ENCODE measurements around the gene PAPPA. TPM values are rescaled to one million over a fixed set of nuclear protein-coding genes. Genes with fewer than 3 reads are reported as not detected.

PAPPA gene
- total and polyA plus RNA-seq, 5 donors: 0.59 to 7.0 (median 2.1) TPM

- Histone ChIP-seq H3K4me1 (ENCODE audit: control insufficient read depth, insufficient read depth, low read length) (no peaks in the 10 kb centered on the region), H3K27me3 (ENCODE audit: control insufficient read depth, insufficient read depth) (no peaks in the 10 kb centered on the region), H3K9me3 (ENCODE audit: control insufficient read depth, low read length) (no peaks in the 10 kb centered on the region), H3K27ac (ENCODE audit: low read length) (no peak overlapping the region), H3K4me3 (ENCODE audit: low read length) (no peak overlapping the region)
- intact Hi-C loops (cut with DNase I): no loop called here
- ATAC-seq: peak; percentile 41 to 66
- DNase-seq: no peak
- 44% methylated on average over 4 of the region's 4 CpGs for WGBS
Measured at GRCh38 chr9:116234081-116234480, 80.5 kb downstream of the PAPPA start.

- H3K27me3 ChIP-seq (ENCODE audit: control insufficient read depth, insufficient read depth): no peaks in the 10 kb centered on the region
- H3K9me3 ChIP-seq (ENCODE audit: control insufficient read depth, low read length): no peaks in the 10 kb centered on the region
- no peak for DNase-seq
- H3K4me1 ChIP-seq (ENCODE audit: control insufficient read depth, insufficient read depth, low read length): no peaks in the 10 kb centered on the region
- intact Hi-C loops (cut with DNase I): loop anchor here in 1 of 4 donors (5.0 kb wide), 1 partner anchor 650 kb away; no protein-coding TSS in a partner anchor
- H3K27ac ChIP-seq (ENCODE audit: low read length): no peak overlapping the region
- no peak overlapping the region for H3K4me3 ChIP-seq (ENCODE audit: low read length)
- ATAC-seq: no peak
Measured at GRCh38 chr9:116236979-116237378, 83.4 kb downstream of the PAPPA start.

- intact Hi-C loops (cut with DNase I): loop anchor here in 1 of 4 donors (5.0 kb wide), 1 partner anchor 650 kb away; no protein-coding TSS in a partner anchor
- Histone ChIP-seq H3K27ac (ENCODE audit: low read length) (no peak overlapping the region), H3K4me1 (ENCODE audit: control insufficient read depth, insufficient read depth, low read length) (no peaks in the 10 kb centered on the region), H3K4me3 (ENCODE audit: low read length) (no peak overlapping the region), H3K27me3 (ENCODE audit: control insufficient read depth, insufficient read depth) (no peaks in the 10 kb centered on the region), H3K9me3 (ENCODE audit: control insufficient read depth, low read length) (no peaks in the 10 kb centered on the region)
- 87% methylated on average over 4 of the region's 4 CpGs for WGBS
- ATAC-seq (no peak), DNase-seq (no peak)
Measured at GRCh38 chr9:116237456-116237855, 83.9 kb downstream of the PAPPA start.

GRCh38 chr9:116238225-116238624 lies 84.6 kb downstream of the PAPPA start:
- Histone ChIP-seq H3K27ac (ENCODE audit: low read length) (no peak overlapping the region), H3K9me3 (ENCODE audit: control insufficient read depth, low read length) (no peaks in the 10 kb centered on the region), H3K4me1 (ENCODE audit: control insufficient read depth, insufficient read depth, low read length) (no peaks in the 10 kb centered on the region), H3K27me3 (ENCODE audit: control insufficient read depth, insufficient read depth) (no peaks in the 10 kb centered on the region), H3K4me3 (ENCODE audit: low read length) (no peak overlapping the region)
- DNase-seq: no peak
- WGBS: 77% methylated on average over 2 of the region's 2 CpGs
- no peak for ATAC-seq
- intact Hi-C loops (cut with DNase I): loop anchor here in 1 of 4 donors (5.0 kb wide), 1 partner anchor 651 kb away; no protein-coding TSS in a partner anchor

- Histone ChIP-seq H3K4me1 (ENCODE audit: control insufficient read depth, insufficient read depth, low read length) (no peaks in the 10 kb centered on the region), H3K27ac (ENCODE audit: low read length) (no peak overlapping the region), H3K9me3 (ENCODE audit: control insufficient read depth, low read length) (no peaks in the 10 kb centered on the region), H3K27me3 (ENCODE audit: control insufficient read depth, insufficient read depth) (no peaks in the 10 kb centered on the region), H3K4me3 (ENCODE audit: low read length) (no peak overlapping the region)
- intact Hi-C loops (cut with DNase I): loop anchor here in 1 of 4 donors (5.0 kb wide), 1 partner anchor 652 kb away; no protein-coding TSS in a partner anchor
- ATAC-seq (no peak), DNase-seq (no peak)
- WGBS: 58% methylated on average over 1 of the region's 1 CpG
Measured at GRCh38 chr9:116238776-116239340, 85.3 kb downstream of the PAPPA start.

GRCh38 chr9:116243708-116244107 lies 90.1 kb downstream of the PAPPA start:
- H3K4me3 ChIP-seq (ENCODE audit: low read length): no peak overlapping the region
- H3K4me1 ChIP-seq (ENCODE audit: control insufficient read depth, insufficient read depth, low read length): no peaks in the 10 kb centered on the region
- DNase-seq: no peak
- no peaks in the 10 kb centered on the region for H3K27me3 ChIP-seq (ENCODE audit: control insufficient read depth, insufficient read depth)
- H3K9me3 ChIP-seq (ENCODE audit: control insufficient read depth, low read length): no peaks in the 10 kb centered on the region
- intact Hi-C loops (cut with DNase I): no loop called here
- no peak for ATAC-seq
- 76% methylated on average over 1 of the region's 1 CpG for WGBS
- no peak overlapping the region for H3K27ac ChIP-seq (ENCODE audit: low read length)

GRCh38 chr9:116247284-116247683 lies 93.7 kb downstream of the PAPPA start:
- H3K4me1 ChIP-seq (ENCODE audit: control insufficient read depth, insufficient read depth, low read length): no peaks in the 10 kb centered on the region
- H3K27me3 ChIP-seq (ENCODE audit: control insufficient read depth, insufficient read depth): no peaks in the 10 kb centered on the region
- intact Hi-C loops (cut with DNase I): no loop called here
- no peak overlapping the region for H3K4me3 ChIP-seq (ENCODE audit: low read length)
- 60% methylated on average over 1 of the region's 1 CpG for WGBS
- no peak for DNase-seq
- ATAC-seq: no peak
- H3K27ac ChIP-seq (ENCODE audit: low read length): no peak overlapping the region
- no peaks in the 10 kb centered on the region for H3K9me3 ChIP-seq (ENCODE audit: control insufficient read depth, low read length)

- H3K9me3 ChIP-seq (ENCODE audit: control insufficient read depth, low read length): no peaks in the 10 kb centered on the region
- no peaks in the 10 kb centered on the region for H3K27me3 ChIP-seq (ENCODE audit: control insufficient read depth, insufficient read depth)
- intact Hi-C loops (cut with DNase I): no loop called here
- no peak for ATAC-seq
- H3K4me1 ChIP-seq (ENCODE audit: control insufficient read depth, insufficient read depth, low read length): no peaks in the 10 kb centered on the region
- WGBS: 81% methylated on average over 2 of the region's 2 CpGs
- H3K27ac ChIP-seq (ENCODE audit: low read length): no peak overlapping the region
- no peak for DNase-seq
- H3K4me3 ChIP-seq (ENCODE audit: low read length): no peak overlapping the region
Measured at GRCh38 chr9:116247791-116248374, 94.3 kb downstream of the PAPPA start.

GRCh38 chr9:116250891-116251290 lies 97.3 kb downstream of the PAPPA start:
- no peak overlapping the region for H3K27ac ChIP-seq (ENCODE audit: low read length)
- intact Hi-C loops (cut with DNase I): no loop called here
- no peak for DNase-seq
- 77% methylated on average over 4 of the region's 4 CpGs for WGBS
- no peak overlapping the region for H3K4me3 ChIP-seq (ENCODE audit: low read length)
- no peaks in the 10 kb centered on the region for H3K27me3 ChIP-seq (ENCODE audit: control insufficient read depth, insufficient read depth)
- H3K4me1 ChIP-seq (ENCODE audit: control insufficient read depth, insufficient read depth, low read length): no peaks in the 10 kb centered on the region
- no peak for ATAC-seq
- H3K9me3 ChIP-seq (ENCODE audit: control insufficient read depth, low read length): no peaks in the 10 kb centered on the region

GRCh38 chr9:116251366-116251765 lies 97.8 kb downstream of the PAPPA start:
- Histone ChIP-seq H3K27ac (ENCODE audit: low read length) (no peak overlapping the region), H3K4me1 (ENCODE audit: control insufficient read depth, insufficient read depth, low read length) (no peaks in the 10 kb centered on the region), H3K9me3 (ENCODE audit: control insufficient read depth, low read length) (no peaks in the 10 kb centered on the region), H3K27me3 (ENCODE audit: control insufficient read depth, insufficient read depth) (no peaks in the 10 kb centered on the region), H3K4me3 (ENCODE audit: low read length) (no peak overlapping the region)
- DNase-seq (no peak), ATAC-seq (no peak)
- intact Hi-C loops (cut with DNase I): no loop called here
- 61% methylated on average over 5 of the region's 5 CpGs for WGBS

GRCh38 chr9:116260531-116260930 lies 106.9 kb downstream of the PAPPA start:
- Histone ChIP-seq H3K27me3 (ENCODE audit: control insufficient read depth, insufficient read depth) (no peaks in the 10 kb centered on the region), H3K9me3 (ENCODE audit: control insufficient read depth, low read length) (no peaks in the 10 kb centered on the region), H3K4me1 (ENCODE audit: control insufficient read depth, insufficient read depth, low read length) (no peaks in the 10 kb centered on the region), H3K4me3 (ENCODE audit: low read length) (no peak overlapping the region), H3K27ac (ENCODE audit: low read length) (no peak overlapping the region)
- ATAC-seq: no peak
- intact Hi-C loops (cut with DNase I): no loop called here
- DNase-seq: no peak
- 82% methylated on average over 2 of the region's 2 CpGs for WGBS
